Dermis microvascular lymphatic vessel endothelial cell (primary cell): ENCODE measurements around the gene CAPN11. TPM values are rescaled to one million over a fixed set of nuclear protein-coding genes. Genes with fewer than 3 reads are reported as not detected.
"Not testable (repeated sequence)": the region's sequence is repeated elsewhere in the genome, so short reads cannot be mapped to it uniquely, and the experiment has no call there.

Experiments
- DNase-seq, 2 donors: peaks; one replicate each; pipeline versions ENCODE4 v3.0.0 to v3.0.0-alpha.2; 2010; ENCODE audit warnings: low read depth in 2 of 2
- total RNA-seq: library from RNA; depleted of rRNA; stranded (reverse); fragments of >200 nt; gene quantifications from 2 replicates; pipeline ENCODE4 v1.2.1, GENCODE V29; 2014

Gene CAPN11
- total RNA-seq, 1 donor from 2014 or later: 1.9 TPM

DNA sequence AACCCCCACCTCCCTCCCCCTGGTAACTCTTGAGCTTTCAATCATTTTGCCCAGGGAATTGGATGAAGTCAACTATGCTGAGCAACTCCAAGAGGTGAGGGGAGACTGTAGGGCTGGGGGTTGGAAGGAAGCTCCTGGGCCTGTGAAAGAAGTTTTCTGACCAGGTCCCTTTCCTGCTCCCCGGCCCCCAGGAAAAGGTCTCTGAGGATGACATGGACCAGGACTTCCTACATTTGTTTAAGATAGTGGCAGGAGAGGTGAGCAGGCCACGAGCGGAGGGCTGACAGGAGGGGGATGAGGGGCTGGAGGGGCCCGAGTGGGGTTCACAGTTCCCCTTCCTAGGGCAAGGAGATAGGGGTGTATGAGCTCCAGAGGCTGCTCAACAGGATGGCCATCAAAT lies 21.8 kb downstream of the CAPN11 start:
- no peak for DNase-seq

DNA sequence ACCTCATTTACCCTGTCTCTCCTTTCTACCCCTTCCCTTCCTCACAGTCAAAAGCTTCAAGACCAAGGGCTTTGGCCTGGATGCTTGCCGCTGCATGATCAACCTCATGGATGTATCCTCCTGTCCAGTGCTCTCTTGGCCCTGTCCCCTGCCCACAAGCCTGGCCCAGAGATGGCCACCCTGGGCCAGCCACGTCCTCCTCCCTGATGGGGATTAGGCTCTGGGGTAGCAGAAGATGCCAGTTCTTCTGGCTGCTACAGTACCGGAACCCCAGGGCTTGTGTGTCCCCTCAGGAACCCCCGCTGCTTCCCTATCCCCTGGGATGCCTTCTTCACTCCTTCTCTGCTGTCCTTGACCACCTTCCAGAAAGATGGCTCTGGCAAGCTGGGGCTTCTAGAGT lies 22.3 kb downstream of the CAPN11 start:
- no peak for DNase-seq

DNA sequence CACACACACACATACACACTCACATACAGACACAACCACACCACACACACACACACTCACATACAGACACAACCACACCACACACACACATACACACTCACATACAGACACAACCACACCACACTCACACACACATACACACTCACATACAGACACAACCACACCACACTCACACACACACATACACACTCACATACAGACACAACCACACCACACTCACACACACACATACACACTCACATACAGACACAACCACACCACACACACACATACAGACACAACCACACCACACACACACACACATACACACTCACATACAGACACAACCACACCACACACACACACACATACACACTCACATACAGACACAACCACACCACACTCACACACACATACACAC lies 23.2 kb downstream of the CAPN11 start:
- not testable (repeated sequence) for DNase-seq

DNA sequence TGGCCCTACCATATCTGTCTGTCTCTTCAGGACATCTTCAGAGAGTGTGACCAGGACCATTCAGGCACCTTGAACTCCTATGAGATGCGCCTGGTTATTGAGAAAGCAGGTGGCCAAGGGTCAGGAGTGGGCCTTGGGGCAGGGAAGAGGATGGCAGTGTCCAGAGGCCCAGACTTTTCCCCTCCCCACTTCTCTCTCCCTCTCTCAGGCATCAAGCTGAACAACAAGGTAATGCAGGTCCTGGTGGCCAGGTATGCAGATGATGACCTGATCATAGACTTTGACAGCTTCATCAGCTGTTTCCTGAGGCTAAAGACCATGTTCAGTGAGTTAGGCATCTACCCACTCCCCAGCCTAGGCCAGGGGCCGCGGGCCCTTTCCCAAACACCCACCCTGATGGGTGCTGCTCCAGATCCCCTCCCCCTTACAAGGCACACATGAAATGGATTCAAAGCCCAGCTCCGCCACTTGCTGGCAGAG lies 24.3 kb downstream of the CAPN11 start:
- DNase-seq: no peak

DNA sequence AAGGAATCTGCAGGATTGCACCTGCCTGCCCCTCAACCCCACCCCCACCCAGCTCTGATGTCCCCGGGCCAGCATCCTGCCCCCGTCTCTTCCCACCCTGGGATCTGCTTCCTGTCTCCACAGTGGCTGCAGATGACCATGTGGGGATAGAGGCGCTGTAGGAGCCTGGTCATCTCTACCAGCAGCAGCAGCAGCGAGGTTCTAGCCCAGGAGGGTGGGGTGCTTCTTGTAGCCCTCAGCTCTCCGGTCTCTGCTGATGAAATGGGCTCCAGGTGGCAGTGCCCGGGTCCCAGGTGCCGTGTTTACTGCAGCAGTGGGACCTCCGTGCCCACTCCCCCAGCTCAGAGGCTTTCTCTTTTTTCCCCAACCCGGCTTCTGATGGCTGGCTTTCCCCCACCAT lies 25.2 kb downstream of the CAPN11 start:
- no peak for DNase-seq

DNA sequence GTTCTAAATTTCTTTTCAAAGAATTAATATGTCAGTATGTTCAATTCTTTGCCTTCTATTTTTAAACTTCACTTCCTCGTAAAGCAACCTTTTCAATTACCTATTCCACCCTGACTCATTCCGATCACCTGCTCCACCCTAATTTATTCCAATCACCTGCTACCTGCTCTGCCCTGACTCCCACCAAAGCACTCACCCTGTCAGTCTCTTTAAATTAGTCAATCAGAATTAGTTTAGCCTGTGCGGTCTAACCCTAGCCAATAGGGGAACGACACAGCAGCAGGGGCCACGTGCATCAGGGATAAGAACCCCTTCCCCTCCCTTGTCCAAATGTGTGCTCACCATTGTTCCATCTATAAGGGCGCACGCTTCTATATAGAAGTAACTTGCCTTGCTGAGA lies 26.7 kb downstream of the CAPN11 start:
- not testable (repeated sequence) for DNase-seq

DNA sequence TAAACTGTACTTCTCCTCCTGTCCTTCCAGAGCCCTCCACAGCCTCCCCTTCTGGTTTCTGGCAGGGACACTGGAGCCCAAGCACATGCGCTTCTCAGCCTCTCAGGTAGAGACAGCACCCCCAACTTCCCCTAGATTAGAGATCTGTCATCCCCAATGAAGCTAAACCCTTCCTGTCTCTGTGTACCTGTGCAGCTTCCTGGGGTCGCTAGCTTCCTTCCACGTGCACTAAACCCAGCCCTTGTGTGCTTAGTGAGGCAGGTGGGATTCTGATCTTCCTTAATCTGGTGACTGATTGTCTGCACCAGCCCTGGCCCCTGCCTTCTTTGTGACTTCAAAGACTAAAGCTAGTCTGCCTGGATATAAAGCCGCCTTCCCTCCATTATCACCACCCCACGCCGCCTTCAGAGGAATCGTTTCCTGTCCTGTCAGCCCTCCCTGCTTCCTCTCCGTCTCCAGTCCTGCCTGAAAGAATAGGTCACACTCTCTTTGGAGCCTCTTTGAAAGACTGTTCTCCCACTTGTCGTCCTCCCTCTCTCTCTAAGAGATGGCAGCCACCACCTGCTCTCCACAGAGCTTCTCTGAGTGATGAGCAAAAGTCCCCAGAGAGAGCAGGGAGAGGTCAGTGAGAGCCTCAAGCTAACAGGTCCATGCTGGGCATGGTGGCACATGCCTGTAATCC lies 27.5 kb downstream of the CAPN11 start:
- peak in 1 of 2 donors; percentile 33 for DNase-seq

DNA sequence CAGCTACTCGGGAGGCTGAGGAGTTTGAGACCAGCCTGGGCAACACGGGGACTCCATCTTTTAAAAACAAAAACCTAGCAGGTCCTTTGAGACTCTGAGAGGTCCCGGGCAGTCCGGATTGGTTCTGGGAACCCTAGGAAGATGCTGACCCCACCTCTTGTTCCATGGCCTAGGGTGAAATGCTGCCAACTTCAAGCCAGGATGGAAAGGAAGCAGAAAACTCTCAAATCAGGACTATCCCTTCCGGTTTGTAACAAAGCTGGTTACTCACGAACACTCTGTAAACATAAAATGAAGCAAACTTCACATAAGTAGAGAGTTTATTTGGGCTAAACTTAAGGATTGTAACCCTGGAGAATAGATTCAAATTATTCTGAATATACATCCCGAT lies 28.0 kb downstream of the CAPN11 start:
- DNase-seq: peak; percentile 35 to 73

DNA sequence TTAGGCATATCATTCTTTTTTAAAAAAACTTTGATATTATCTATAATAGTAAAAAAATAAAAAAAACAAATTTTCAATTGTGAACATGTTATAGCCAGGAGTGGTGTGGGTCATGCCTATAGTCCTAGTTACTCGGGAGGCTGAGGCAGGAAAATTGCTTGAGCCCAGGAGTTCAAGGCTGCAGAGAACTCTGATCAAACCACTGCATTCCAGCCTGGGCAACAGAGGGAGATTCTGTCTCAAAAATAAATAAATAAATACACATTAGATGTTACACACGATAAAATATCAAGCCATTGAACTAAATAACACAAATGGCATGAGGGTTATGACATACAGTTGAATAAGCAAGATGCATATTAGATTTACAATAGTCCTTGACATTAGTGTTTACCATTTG lies 30.2 kb downstream of the CAPN11 start:
- no peak for DNase-seq

DNA sequence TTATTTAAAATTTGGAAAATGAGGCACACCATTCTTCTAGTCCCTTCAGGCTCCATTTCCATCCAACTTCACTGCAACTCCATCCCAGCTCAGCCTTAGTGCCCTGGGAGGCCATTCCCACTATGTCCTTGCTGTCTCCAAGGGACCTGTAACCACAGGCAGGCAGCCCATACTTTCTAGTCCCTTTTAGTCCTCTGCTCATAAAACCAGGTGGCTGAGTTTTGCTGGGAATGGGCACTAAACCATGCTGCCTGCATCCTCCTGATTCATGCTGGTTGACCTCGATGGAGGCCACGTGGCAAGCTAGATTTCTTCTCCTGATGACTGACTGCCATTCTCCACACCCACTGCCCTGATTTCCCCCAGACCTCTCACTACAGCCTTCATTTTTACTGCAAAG lies 30.6 kb downstream of the CAPN11 start:
- no peak for DNase-seq

DNA sequence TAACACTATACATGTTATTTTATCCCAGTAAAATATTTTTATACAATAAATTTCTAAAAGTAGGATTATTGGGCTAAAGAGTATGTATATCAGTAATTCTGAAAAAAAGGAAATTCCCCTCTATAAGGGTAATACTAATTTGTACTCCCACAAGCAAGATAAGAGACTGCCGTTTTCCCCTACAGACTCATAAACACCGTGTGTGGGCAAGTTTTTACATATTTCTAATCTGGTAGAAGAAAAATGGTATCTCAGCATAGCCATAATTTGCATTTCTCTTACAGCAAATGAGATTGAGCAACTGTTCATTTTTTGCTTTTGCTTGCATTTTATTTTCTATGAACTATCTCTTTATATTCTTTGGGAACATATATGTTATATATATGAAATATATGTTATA lies 32.1 kb downstream of the CAPN11 start:
- no peak for DNase-seq

DNA sequence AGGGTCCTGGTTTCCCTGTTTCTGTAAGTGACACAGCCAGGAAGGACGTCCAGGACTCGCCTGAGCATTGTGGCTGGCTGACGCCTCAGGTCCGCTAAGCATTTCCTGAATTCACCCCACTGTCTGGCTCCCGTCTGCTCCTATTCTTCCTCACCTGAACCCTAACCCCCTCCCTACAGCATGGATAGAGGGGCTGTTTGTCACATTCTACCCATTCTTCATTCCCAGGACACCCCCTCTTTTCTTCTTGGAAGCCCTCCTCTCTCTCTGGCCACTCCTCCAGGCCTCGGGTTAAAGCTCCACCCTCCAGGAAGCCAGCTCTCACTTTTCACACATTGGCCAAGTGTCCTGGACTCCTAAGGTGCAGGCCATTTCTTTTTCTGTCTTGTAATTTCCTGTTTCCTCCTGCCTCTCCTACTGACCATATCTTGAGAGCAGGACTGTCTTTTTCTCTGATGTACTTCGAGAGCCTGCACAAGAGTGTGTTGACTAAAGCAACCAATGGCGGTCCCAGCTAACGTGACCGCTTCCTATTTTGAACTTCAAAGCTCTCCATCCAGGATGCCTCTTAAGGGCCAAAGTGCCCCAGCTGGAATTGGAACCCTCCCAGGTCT lies 33.9 kb downstream of the CAPN11 start:
- peak in 1 of 2 donors; percentile 55 for DNase-seq

DNA sequence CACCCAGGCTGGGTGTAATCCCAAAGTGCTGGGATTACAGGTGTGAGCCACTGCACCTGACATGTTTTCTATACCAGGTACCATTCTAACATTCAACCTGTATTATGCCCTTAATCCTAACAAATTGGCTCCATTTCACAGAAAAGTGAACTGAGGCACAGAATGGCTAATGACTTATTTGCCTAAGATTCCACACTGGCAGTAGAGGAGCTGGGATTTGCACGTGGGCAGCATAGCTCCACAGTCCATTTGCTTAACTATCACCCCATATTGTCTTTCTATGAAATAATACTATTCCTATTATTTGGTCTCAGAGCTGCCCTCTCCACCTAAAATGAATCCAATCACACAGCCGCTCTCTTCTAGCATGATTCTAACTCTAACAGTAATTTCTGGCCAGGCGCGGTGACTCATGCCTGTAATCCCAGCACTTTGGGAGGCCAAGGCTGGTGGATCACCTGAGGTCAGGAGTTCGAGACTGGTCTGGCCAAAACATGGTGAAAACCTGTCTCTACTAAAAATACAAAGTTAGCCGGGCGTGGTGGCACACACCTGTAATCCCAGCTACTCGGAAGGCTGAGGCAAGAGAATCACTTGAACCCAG lies 34.8 kb downstream of the CAPN11 start:
- no peak for DNase-seq

DNA sequence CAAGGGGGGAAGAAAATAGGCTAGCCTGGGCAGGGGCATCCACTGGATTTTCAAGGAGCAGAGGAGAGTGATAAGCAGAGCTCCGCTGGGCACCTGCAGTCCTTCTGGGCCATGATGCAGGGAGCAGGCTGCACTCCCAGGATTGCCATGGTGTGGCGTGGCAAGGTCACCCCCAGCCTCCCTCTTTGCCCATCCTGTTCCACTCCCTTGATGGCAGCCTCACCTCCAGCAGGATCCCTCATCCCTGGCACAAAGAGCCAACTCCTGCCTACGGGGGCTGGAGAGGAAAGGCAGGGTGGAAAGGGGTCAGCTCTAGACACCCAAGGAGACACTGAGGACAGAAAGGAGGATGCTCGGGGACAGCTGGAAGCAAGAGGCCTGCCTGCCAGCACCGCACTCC lies 35.7 kb downstream of the CAPN11 start:
- no peak for DNase-seq

DNA sequence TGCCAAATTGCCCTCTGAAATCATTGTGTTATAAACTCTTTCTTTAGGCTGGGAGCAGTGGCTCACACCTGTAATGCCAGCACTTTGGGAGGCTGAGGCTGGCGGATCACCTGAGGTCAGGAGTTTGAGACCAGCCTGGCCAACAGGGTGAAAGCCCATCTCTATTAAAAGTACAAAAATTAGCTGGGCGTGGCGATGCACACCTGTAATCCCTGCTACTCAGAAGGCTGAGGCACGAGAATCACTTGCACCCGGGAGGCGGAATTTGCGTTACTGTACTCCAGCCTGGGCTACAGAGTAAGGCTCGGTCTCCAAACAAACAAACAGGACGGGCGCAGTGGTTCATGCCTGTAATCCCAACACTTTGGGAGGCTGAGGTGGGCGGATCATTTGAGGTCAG lies 37.7 kb downstream of the CAPN11 start:
- not testable (repeated sequence) for DNase-seq

DNA sequence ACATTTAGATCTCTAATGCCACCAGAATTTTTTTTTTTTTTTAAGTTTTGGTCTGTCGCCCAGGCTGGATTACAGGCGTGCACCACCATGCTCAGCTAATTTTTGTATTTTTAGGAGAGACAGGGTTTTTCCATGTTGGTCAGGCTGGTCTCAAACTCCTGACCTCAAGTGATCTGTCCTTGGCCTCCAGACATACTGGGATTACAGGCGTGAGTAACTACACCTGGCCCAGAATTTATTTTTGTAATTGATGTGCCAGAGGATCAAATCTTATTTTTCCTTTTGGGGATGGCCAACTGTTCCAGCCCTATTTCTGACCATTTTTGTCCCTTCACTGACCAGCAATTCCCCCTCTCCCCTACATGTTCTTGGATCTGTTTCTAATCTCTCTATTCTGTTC lies 40.1 kb downstream of the CAPN11 start:
- DNase-seq: no peak

DNA sequence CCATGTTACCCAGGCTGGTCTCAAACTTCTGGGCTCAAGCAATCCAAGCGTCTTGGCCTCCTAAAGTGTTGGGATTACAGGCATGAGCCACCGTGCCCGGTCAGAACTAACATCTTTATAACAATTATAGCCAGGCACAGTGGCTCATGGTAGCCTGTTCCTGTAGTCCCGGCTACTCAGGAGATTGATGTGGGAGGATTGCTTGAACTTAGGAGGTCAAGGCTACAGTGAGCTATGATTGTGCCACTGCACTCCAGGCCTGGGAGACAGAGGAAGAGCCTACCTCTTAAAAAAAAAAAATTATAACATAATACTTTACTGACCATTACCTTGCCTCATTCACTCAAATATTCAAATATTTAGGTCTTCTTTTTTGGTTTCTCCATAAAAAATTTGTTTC lies 41.3 kb downstream of the CAPN11 start:
- no peak for DNase-seq

DNA sequence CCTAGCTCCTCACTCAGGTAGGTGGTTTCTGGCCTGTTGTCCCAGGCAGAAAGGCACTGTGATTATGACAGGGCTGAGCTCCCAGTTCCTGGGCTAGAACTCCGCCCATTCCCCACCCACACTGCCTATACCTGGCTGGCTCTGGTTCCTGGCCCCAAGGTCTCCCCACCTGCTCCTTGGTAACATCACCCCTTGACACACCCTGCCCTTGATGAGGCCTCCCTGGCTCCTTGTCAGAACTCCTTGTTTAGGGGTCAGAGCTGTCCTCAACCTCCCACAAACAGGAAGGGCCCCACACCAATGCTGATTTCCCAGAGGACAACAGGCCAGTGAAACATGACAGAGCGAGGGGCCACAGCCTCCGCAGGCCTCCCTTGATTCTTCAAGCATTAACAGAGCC lies 42.6 kb downstream of the CAPN11 start:
- no peak for DNase-seq

DNA sequence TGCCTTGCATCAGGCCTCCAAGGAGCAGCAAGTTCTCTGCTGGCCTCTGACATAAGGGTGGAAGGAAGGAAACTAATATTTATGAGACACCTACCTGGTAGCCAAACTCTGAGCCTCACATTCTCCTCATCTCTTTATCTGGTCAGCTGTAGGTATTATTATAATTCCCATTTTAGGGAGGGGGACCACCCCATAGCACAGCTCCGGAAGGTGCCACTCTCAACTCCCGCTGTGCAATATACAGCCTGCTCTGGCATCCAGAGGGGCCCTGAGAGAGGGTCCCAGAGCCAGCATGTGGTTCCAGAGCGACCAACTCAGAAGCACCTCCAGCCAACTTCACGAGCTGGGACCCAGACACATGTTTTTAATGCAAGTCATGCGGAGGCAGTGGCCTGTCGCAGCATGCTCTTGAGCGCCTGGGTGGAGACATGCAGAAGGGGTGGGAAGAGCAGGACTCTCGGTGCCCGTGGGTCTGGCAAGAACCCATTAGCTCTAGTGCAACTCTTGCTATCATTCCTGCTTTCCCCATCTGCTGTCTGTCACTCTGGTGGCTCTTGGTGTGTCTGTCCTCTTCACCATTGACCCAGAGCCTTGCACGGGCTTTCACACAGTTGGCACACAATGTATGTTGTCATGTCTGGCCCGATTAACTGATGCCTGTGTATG lies 43.2 kb downstream of the CAPN11 start:
- no peak for DNase-seq

DNA sequence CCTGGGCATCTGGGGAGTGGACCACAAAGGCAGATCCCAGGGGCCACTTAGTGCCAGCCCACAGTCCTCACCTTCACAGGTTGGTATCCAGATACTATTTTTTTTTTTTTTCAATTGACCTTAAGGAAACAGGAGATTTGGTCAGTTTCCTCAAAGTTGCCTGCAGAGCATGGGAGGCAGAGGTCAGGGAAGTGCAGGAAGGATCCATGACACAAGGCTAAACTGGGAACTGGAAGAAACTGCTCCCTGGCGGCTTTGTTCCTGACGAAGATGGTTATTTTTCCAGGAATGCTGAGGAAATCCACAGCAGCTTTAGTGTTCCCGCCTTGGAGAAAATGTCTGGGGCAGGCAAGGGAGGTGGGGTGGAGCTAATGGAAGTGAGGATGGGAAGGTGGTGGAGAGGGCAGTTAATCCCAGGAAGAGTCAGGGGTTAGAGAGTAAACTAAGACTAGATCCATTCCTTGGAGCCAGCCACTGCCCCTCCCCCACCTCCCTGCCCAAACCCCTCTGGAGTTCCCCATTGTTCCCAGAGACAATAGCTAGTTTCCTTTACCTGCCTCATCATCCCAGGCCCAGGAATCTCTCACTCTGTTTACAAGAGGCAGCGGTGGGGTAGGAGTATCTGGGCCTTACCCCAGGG lies 43.8 kb downstream of the CAPN11 start:
- DNase-seq: peak in 1 of 2 donors; percentile 45

DNA sequence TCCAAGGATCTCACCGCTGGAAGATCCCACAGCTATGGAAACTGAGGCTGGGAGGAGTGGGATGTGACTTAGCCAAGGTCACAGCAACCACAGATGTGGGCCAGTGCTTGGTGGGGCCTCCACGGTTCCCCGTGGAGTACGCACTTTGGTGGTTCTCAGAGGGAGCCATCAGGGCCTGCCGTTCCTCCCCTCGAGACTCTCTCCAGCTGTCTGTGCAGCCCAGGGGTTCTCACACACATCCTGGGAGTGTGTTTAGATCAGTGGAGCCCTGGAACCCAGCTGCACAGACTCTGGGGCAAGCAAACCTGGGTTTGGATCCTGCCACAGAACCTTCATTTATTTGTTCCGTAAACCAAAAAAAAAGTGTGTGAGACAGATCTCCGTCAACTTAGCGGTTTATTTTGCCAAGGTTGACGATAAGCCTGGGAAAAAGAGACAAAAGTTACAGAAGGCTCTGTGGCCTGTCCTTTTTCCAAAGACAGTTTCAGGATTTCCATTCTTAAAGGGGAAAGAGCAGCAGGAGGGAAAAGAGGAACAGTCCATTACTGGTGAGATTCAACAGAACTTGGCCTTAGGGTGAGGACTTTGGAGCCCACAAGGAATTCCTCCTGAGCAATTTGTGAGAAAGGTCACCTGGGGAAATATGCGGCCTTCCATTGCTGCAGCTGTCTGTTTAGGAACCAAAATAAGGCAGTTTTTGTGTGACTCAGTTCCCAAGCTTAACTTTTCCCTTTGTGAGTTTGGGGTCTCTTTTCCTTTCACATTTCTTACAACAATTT lies 44.5 kb downstream of the CAPN11 start:
- no peak for DNase-seq
